SU-DHL-6 (cell line): ENCODE data around the gene AHRR.

Experiments used
- H2AFZ ChIP-seq: fragments of 200-600 bp; sonication (generic); 2 replicates; pipeline ENCODE4 v1.6.1; 2014; ENCODE audit warnings: low read depth, mild to moderate bottlenecking, moderate library complexity, mixed read lengths, antibody characterized with exemption, low read length; ENCODE audit not compliant: severe bottlenecking
- H3F3A ChIP-seq: fragments of 200-600 bp; shearing (Covaris generic); 2 replicates; pipeline ENCODE4 v1.6.0; 2016; ENCODE audit warnings: antibody characterized with exemption, mild to moderate bottlenecking; ENCODE audit not compliant: insufficient read depth
- H3K27ac ChIP-seq: fragments of 200-600 bp; sonication (generic); 2 replicates; pipeline ENCODE4 v1.5.1; 2016; ENCODE audit warnings: low read depth, mild to moderate bottlenecking, low read length, moderate library complexity, mixed read lengths
- H3K27me3 ChIP-seq: fragments of 200-600 bp; sonication (generic), shearing (Covaris generic); 2 replicates; pipeline ENCODE4 v1.6.0; 2014; ENCODE audit warnings: mild to moderate bottlenecking, low read length
- H3K36me3 ChIP-seq: fragments of 200-600 bp; sonication (generic); 2 replicates; pipeline ENCODE4 v1.6.1; 2014; ENCODE audit warnings: mild to moderate bottlenecking, low read length, mixed read lengths
- H3K4me2 ChIP-seq: fragments of 300-600, 200-600 bp; shearing (Covaris generic), sonication (generic); 2 replicates; pipeline ENCODE4 v1.6.0; 2014; ENCODE audit warnings: low read length, low read depth, mild to moderate bottlenecking; ENCODE audit not compliant: poor library complexity, severe bottlenecking
- H3K4me3 ChIP-seq: fragments of 200-600 bp; sonication (generic); 2 replicates; pipeline ENCODE4 v1.5.1; 2014; ENCODE audit warnings: antibody characterized with exemption, low read length, mild to moderate bottlenecking, mixed read lengths; ENCODE audit not compliant: insufficient read depth, poor library complexity, severe bottlenecking
- H3K79me2 ChIP-seq: fragments of 200-600 bp; sonication (generic); 2 replicates; pipeline ENCODE4 v1.6.1; 2014; ENCODE audit warnings: mild to moderate bottlenecking, low read length, moderate library complexity; ENCODE audit not compliant: insufficient read depth
- H3K9ac ChIP-seq: fragments of 200-600 bp; sonication (generic); 2 replicates; pipeline ENCODE4 v1.7.0; 2014; ENCODE audit warnings: mild to moderate bottlenecking, low read length
- H3K9me2 ChIP-seq: fragments of 200-600 bp; sonication (generic); replicated peaks from 2 replicates; pipeline ENCODE4 v1.6.1; 2014; ENCODE audit warnings: low read length; ENCODE audit not compliant: insufficient read depth
- H3K9me3 ChIP-seq: fragments of 200-600 bp; sonication (generic); 2 replicates; pipeline ENCODE4 v1.6.1; 2014; ENCODE audit warnings: low read length, mixed read lengths; ENCODE audit not compliant: insufficient read depth
- H4K20me1 ChIP-seq: fragments of 200-600 bp; sonication (generic); 2 replicates; pipeline ENCODE4 v1.6.1; 2014; ENCODE audit warnings: low read depth, mild to moderate bottlenecking, antibody characterized with exemption, low read length, moderate library complexity, mixed read lengths
- EZH2phosphoT487 ChIP-seq: fragments of 200-600 bp; sonication (generic), shearing (Covaris generic); conservative IDR thresholded peaks from 2 replicates; pipeline ENCODE4 v1.6.1; 2018; ENCODE audit warnings: mild to moderate bottlenecking, antibody characterized with exemption, low read length, moderate library complexity, mixed read lengths
- TF ChIP-seq, protein P1 (sequence below): fragments of 200-600 bp; sonication (generic); IDR thresholded peaks from one replicate; pipeline ENCODE4 v1.5.1; 2017; ENCODE audit warnings: antibody characterized with exemption, mild to moderate bottlenecking, low read length, moderate library complexity; ENCODE audit not compliant: insufficient read depth, poor library complexity, severe bottlenecking

Gene AHRR

DNA sequence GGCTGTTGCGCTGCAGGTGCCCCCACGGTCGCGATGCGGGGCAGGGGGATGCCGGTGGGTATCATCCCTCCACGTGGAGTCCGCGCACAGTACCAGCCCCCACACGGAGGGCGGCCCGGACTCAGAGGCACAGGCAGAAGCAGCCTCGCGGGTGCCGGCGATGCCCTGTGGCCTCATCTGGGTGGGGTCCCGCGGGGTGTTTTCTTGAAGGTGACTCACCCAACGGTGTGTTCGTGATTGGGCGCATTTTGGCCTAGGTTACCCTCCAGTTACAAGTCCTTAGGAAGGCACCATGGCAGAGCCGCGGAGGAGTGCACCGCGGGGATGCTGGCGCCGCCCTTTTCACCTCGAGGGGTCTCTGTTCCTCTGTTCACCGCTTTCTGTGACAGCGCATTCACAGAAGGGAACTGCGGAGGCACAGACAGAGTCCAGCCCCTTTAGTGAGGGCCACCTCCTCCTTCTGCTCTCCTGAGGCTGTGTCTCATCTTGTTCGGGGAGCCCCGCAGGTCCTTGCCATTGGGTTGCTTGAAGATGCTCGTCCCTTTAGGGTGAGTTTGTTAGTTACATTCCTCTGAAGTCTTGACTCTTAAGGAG is 99.9 kb downstream of the AHRR start:
- Histone ChIP-seq H3K36me3 (no peaks in the 10 kb centered on the region), H2AFZ (no peak overlapping the region), H3F3A (peaks cover 4% of the 10 kb centered on the region; the same call in 1 of the 2 replicates), H3K9me3 (no peaks in the 10 kb centered on the region), H3K9ac (no peak overlapping the region), H3K4me3 (no peak overlapping the region), H3K9me2 (no peaks in the 10 kb centered on the region), H3K27me3 (no peaks in the 10 kb centered on the region), H3K27ac (no peak overlapping the region), H3K4me2 (no peak overlapping the region), H3K79me2 (no peaks in the 10 kb centered on the region), H4K20me1 (no peaks in the 10 kb centered on the region)
- TF ChIP-seq, protein P1, sequence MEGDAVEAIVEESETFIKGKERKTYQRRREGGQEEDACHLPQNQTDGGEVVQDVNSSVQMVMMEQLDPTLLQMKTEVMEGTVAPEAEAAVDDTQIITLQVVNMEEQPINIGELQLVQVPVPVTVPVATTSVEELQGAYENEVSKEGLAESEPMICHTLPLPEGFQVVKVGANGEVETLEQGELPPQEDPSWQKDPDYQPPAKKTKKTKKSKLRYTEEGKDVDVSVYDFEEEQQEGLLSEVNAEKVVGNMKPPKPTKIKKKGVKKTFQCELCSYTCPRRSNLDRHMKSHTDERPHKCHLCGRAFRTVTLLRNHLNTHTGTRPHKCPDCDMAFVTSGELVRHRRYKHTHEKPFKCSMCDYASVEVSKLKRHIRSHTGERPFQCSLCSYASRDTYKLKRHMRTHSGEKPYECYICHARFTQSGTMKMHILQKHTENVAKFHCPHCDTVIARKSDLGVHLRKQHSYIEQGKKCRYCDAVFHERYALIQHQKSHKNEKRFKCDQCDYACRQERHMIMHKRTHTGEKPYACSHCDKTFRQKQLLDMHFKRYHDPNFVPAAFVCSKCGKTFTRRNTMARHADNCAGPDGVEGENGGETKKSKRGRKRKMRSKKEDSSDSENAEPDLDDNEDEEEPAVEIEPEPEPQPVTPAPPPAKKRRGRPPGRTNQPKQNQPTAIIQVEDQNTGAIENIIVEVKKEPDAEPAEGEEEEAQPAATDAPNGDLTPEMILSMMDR, result no peak
- no peak for TF ChIP-seq EZH2phosphoT487

DNA sequence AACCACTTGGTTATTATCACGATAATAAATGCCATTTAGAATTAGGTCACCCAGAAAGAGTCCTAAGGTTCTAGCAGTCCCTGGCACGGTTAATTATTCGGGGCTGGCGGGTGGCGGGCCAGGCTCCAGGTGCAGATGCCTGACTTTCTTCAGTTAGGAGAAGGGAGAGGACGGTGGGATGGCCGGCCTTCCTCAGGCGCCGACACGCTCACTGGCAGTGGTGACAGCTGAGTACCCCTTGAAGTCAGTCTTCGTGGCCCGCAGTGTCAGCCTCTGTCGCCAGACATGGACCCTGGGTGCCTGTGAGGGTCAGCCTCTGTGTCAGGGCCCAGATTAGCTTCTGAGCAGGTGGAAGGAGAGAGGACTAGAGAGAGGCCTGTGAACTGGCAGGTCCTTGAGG is 100.4 kb downstream of the AHRR start:
- Histone ChIP-seq H4K20me1 (no peaks in the 10 kb centered on the region), H3K9me2 (no peaks in the 10 kb centered on the region), H2AFZ (no peak overlapping the region), H3K27ac (no peak overlapping the region), H3K27me3 (no peaks in the 10 kb centered on the region), H3K79me2 (no peaks in the 10 kb centered on the region), H3F3A (peaks cover 4% of the 10 kb centered on the region; the same call in 1 of the 2 replicates), H3K9ac (no peak overlapping the region), H3K9me3 (no peaks in the 10 kb centered on the region), H3K4me2 (no peak overlapping the region), H3K4me3 (no peak overlapping the region), H3K36me3 (no peaks in the 10 kb centered on the region)
- TF ChIP-seq EZH2phosphoT487, result no peak
- TF ChIP-seq, protein P1, result no peak

DNA sequence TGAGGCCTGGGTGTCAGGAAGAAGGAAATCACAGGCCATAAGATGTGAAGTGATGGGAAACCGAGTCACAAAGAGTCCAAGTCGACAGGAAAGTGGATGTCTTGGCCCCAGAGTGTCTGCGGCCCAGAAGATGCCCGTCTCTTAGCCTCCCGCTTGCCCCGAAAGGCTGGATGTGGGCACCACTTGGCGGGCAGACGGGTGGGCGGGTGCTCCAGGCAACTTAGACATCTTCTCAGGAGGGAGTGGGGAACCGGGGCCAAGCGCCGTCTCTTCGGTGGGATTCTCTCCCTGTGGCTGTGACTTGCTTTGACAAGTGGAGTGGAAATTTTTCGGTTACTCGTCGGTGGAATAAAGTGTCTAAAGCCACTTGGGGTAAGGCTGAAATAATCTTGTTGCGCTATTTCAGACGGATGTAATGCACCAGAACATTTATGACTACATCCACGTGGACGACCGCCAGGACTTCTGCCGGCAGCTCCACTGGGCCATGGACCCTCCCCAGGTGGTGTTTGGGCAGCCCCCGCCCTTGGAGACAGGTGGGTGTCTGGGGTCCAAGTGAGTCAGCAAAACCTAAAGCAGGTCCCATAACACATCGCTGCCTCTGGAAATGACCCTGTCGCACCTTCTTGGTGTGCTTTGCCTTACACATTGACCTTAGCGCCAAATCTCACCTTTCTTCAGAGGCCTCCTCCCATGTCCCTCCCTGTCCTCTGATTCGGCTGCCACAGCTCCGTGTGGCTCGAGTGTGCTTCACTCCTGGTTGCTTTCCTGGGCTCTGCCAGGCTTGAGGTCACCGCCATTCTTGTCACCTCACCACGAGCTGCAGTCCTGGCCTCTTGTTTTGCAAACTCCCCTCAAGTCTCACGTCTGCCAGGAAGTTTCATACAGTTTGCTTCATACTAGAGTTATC is 101.1 kb downstream of the AHRR start:
- H3K4me3 ChIP-seq, result no peak overlapping the region
- no peak overlapping the region for H3K9ac ChIP-seq
- no peaks in the 10 kb centered on the region for H3K36me3 ChIP-seq
- H3K4me2 ChIP-seq, result no peak overlapping the region
- peak overlapping the region; percentile 86 for H3K27ac ChIP-seq
- H2AFZ ChIP-seq, result no peak overlapping the region
- H4K20me1 ChIP-seq, result no peaks in the 10 kb centered on the region
- no peaks in the 10 kb centered on the region for H3K27me3 ChIP-seq
- no peak for TF ChIP-seq EZH2phosphoT487
- TF ChIP-seq, protein P1, result no peak
- no peaks in the 10 kb centered on the region for H3K9me2 ChIP-seq
- H3F3A ChIP-seq, result peaks cover 4% of the 10 kb centered on the region; the same call in 1 of the 2 replicates
- no peaks in the 10 kb centered on the region for H3K9me3 ChIP-seq
- H3K79me2 ChIP-seq, result no peaks in the 10 kb centered on the region
